ENCODE data around the gene SCN8A.
"Not testable (repeated sequence)": the region's sequence is repeated elsewhere in the genome, so short reads cannot be mapped to it uniquely, and the experiment has no call there.

Gene SCN8A

GRCh38 chr12:51818566-51819300 is 227.7 kb downstream of the SCN8A start:
- DNase-seq, result no peak

- no peak for DNase-seq
Observed at GRCh38 chr12:51819736-51820525, 228.9 kb downstream of the SCN8A start.

GRCh38 chr12:51820526-51821439 is 229.8 kb downstream of the SCN8A start:
- DNase-seq, result peak; percentile 83

- peak; percentile 35 for DNase-seq
Observed at GRCh38 chr12:51821440-51822260, 230.6 kb downstream of the SCN8A start.

GRCh38 chr12:51822261-51822616 is 231.2 kb downstream of the SCN8A start:
- no peak for DNase-seq

GRCh38 chr12:51822956-51823355 is 231.9 kb downstream of the SCN8A start:
- no peak for DNase-seq

GRCh38 chr12:51823875-51824565 is 233.0 kb downstream of the SCN8A start:
- peak; percentile 31 for DNase-seq

GRCh38 chr12:51825216-51825615 is 234.2 kb downstream of the SCN8A start:
- no peak for DNase-seq

- DNase-seq, result no peak
Observed at GRCh38 chr12:51826881-51827280, 235.8 kb downstream of the SCN8A start.

GRCh38 chr12:51827925-51828818 is 237.1 kb downstream of the SCN8A start:
- DNase-seq, result peak; percentile 75

GRCh38 chr12:51829011-51829481 is 238.0 kb downstream of the SCN8A start:
- DNase-seq, result no peak

GRCh38 chr12:51829641-51830040 is 238.6 kb downstream of the SCN8A start:
- DNase-seq, result no peak

GRCh38 chr12:51831817-51832216 is 240.8 kb downstream of the SCN8A start:
- DNase-seq, result not testable (repeated sequence)

- no peak for DNase-seq
Observed at GRCh38 chr12:51832354-51833107, 241.5 kb downstream of the SCN8A start.

- no peak for DNase-seq
Observed at GRCh38 chr12:51833448-51834227, 242.6 kb downstream of the SCN8A start.

GRCh38 chr12:51834411-51834810 is 243.4 kb downstream of the SCN8A start:
- DNase-seq, result no peak

GRCh38 chr12:51836041-51836826 is 245.2 kb downstream of the SCN8A start:
- DNase-seq, result no peak

GRCh38 chr12:51836827-51837173 is 245.8 kb downstream of the SCN8A start:
- DNase-seq, result no peak

All from stimulated activated CD4-positive, alpha-beta T cell treated with anti-CD3 and anti-CD28 coated beads, Interleukin-4, amount 100 ng/mL, for 24 hours (primary cell).